Mesenchymal stem cell (in vitro differentiated cells and primary cell): ENCODE data around the gene FADS6.
A peak's percentile ranks its signal among the peaks of the same experiment; 100 is the strongest.

Experiments
- DNase-seq: peaks from one replicate; pipeline ENCODE4 v3.0.0-alpha.2; 2013
- H2AFZ ChIP-seq: one replicate; pipeline ENCODE4 v1.6.1; 2013; ENCODE audit warnings: low read depth, mild to moderate bottlenecking, control low read depth, inconsistent platforms, low read length, moderate library complexity
- H2AK5ac ChIP-seq: 2 replicates; pipeline ENCODE4 v1.6.1; 2013; ENCODE audit warnings: low read length, moderate library complexity, mild to moderate bottlenecking, inconsistent platforms; ENCODE audit not compliant: severe bottlenecking
- H2BK120ac ChIP-seq: one replicate; pipeline ENCODE4 v1.6.1; 2013; ENCODE audit warnings: low read depth, mild to moderate bottlenecking, inconsistent platforms, low read length, moderate library complexity
- H2BK12ac ChIP-seq, 2 experiments: one replicate each; pipeline ENCODE4 v1.6.1; 2013; ENCODE audit warnings: inconsistent platforms in 2 of 2, low read length in 2 of 2, mild to moderate bottlenecking in 2 of 2, moderate library complexity in 2 of 2, control low read depth in 1 of 2
- H2BK15ac ChIP-seq: one replicate; pipeline ENCODE4 v1.6.1; 2013; ENCODE audit warnings: mild to moderate bottlenecking, low read depth, inconsistent platforms; ENCODE audit not compliant: poor library complexity, severe bottlenecking
- H2BK5ac ChIP-seq: 2 replicates; pipeline ENCODE4 v1.6.1; 2013; ENCODE audit warnings: low read depth, mild to moderate bottlenecking, low read length, control low read depth, inconsistent platforms; ENCODE audit not compliant: poor library complexity, severe bottlenecking
- H3K14ac ChIP-seq, 2 experiments: one replicate each; pipeline ENCODE4 v1.6.1; 2013; ENCODE audit warnings: inconsistent platforms in 2 of 2, low read length in 2 of 2, control low read depth in 1 of 2, mild to moderate bottlenecking in 1 of 2, moderate library complexity in 1 of 2
- H3K18ac ChIP-seq, 2 experiments: one replicate each; pipeline ENCODE4 v1.6.1; 2013; ENCODE audit warnings: inconsistent platforms in 2 of 2, low read length in 2 of 2, control low read depth in 1 of 2, low read depth in 1 of 2, mild to moderate bottlenecking in 1 of 2
- H3K23ac ChIP-seq, 2 experiments: one replicate each; pipeline ENCODE4 v1.6.1; 2013; ENCODE audit warnings: inconsistent platforms in 2 of 2, low read length in 2 of 2, mild to moderate bottlenecking in 2 of 2, moderate library complexity in 2 of 2, control low read depth in 1 of 2
- H3K27ac ChIP-seq: 2 replicates; pipeline ENCODE4 v1.5.1; 2013; ENCODE audit warnings: mild to moderate bottlenecking, moderate library complexity, low read length, control low read depth, inconsistent platforms; ENCODE audit not compliant: poor library complexity, severe bottlenecking
- H3K27me3 ChIP-seq, 2 experiments: 2 replicates each; pipeline versions ENCODE4 v1.6.1 to v1.7.0; 2013; ENCODE audit warnings: low read length in 2 of 2, mild to moderate bottlenecking in 2 of 2, moderate library complexity in 2 of 2, control low read depth in 1 of 2, inconsistent platforms in 1 of 2; ENCODE audit not compliant: control insufficient read depth in 1 of 2, insufficient read depth in 1 of 2
- H3K36me3 ChIP-seq, 2 experiments: 2 replicates each; pipeline versions ENCODE4 v1.6.1 to v1.7.0; 2013; ENCODE audit warnings: low read length in 2 of 2, control low read depth in 1 of 2, inconsistent platforms in 1 of 2, low read depth in 1 of 2, mild to moderate bottlenecking in 1 of 2; ENCODE audit not compliant: insufficient read depth in 2 of 2, control insufficient read depth in 1 of 2
- H3K4ac ChIP-seq, 2 experiments: one replicate each; pipeline ENCODE4 v1.6.1; 2013; ENCODE audit warnings: inconsistent platforms in 2 of 2, low read length in 2 of 2, mild to moderate bottlenecking in 2 of 2, moderate library complexity in 2 of 2, control low read depth in 1 of 2, low read depth in 1 of 2
- H3K4me1 ChIP-seq: 2 replicates; pipeline ENCODE4 v1.6.1; 2013; ENCODE audit warnings: low read depth, low read length, control low read depth; ENCODE audit not compliant: control insufficient read depth, insufficient read depth
- H3K4me2 ChIP-seq: 2 replicates; pipeline ENCODE4 v1.6.1; 2013; ENCODE audit warnings: low read length, mild to moderate bottlenecking, inconsistent platforms; ENCODE audit not compliant: poor library complexity, severe bottlenecking
- H3K4me3 ChIP-seq, 2 experiments: 2 replicates each; pipeline versions ENCODE4 v1.5.1 to v1.7.0; 2013; ENCODE audit warnings: low read length in 2 of 2, mild to moderate bottlenecking in 2 of 2, control low read depth in 1 of 2, low read depth in 1 of 2; ENCODE audit not compliant: insufficient read depth in 1 of 2
- H3K79me1 ChIP-seq: replicated peaks from 2 replicates; pipeline ENCODE4 v1.6.1; 2013; ENCODE audit warnings: mild to moderate bottlenecking, control low read depth, low read length, inconsistent platforms; ENCODE audit not compliant: poor library complexity, severe bottlenecking
- H3K9ac ChIP-seq: 2 replicates; pipeline ENCODE4 v1.7.0; 2013; ENCODE audit warnings: mild to moderate bottlenecking, low read length, moderate library complexity
- H3K9me3 ChIP-seq: 2 replicates; pipeline ENCODE4 v1.7.0; 2013; ENCODE audit warnings: mild to moderate bottlenecking, low read length; ENCODE audit not compliant: control insufficient read depth
- H4K8ac ChIP-seq: one replicate; pipeline ENCODE4 v1.6.1; 2013; ENCODE audit warnings: inconsistent platforms, mild to moderate bottlenecking, low read length, moderate library complexity
- H4K91ac ChIP-seq: one replicate; pipeline ENCODE4 v1.6.1; 2013; ENCODE audit warnings: mild to moderate bottlenecking, low read length, inconsistent platforms
- WGBS: methylation state at CpG from one replicate; pipeline ENCODE4 v1.1.7; 2013; ENCODE audit warnings: mixed read lengths; 5-methylcytosine and 5-hydroxymethylcytosine counted together

FADS6 gene

GRCh38 chr17:74846621-74847020, 46.8 kb downstream of the FADS6 start:
- Histone ChIP-seq H3K14ac (no peak overlapping the region), H2BK15ac (no peak overlapping the region), H2BK120ac (no peak overlapping the region), H3K4me2 (no peak overlapping the region), H3K23ac (no peak overlapping the region), H3K9me3 (no peaks in the 10 kb centered on the region), H3K4me1 (peaks cover 17% of the 10 kb centered on the region), H3K27me3 (peaks cover 36 to 60% of the 10 kb centered on the region in 2 experiments), H3K27ac (no peak overlapping the region), H3K9ac (no peak overlapping the region), H2BK12ac (no peak overlapping the region), H2AFZ (no peak overlapping the region), H3K18ac (no peak overlapping the region), H3K4ac (no peak overlapping the region), H4K91ac (peak overlapping the region; percentile 28), H2AK5ac (no peak overlapping the region), H3K4me3 (no peak overlapping the region), H4K8ac (no peak overlapping the region), H2BK5ac (no peak overlapping the region), H3K79me1 (no peaks in the 10 kb centered on the region), H3K36me3 (no peaks in the 10 kb centered on the region)
- 88% methylated on average over 16 of the region's 16 CpGs for WGBS
- DNase-seq = no peak

GRCh38 chr17:74843352-74843627, 50.1 kb downstream of the FADS6 start:
- H3K4me1 ChIP-seq = peaks cover 29% of the 10 kb centered on the region
- no peaks in the 10 kb centered on the region for H3K79me1 ChIP-seq
- H2AK5ac ChIP-seq = no peak overlapping the region
- no peaks in the 10 kb centered on the region for H3K9me3 ChIP-seq
- peak overlapping the region; percentile 28 for H4K8ac ChIP-seq
- H3K36me3 ChIP-seq = peaks cover 0 to 11% of the 10 kb centered on the region in 2 experiments
- H3K14ac ChIP-seq = no peak overlapping the region
- no peak overlapping the region for H3K4me2 ChIP-seq
- H2BK120ac ChIP-seq = no peak overlapping the region
- H4K91ac ChIP-seq = no peak overlapping the region
- no peak overlapping the region for H3K23ac ChIP-seq
- no peak overlapping the region for H3K4ac ChIP-seq
- peaks cover 13 to 34% of the 10 kb centered on the region in 2 experiments for H3K27me3 ChIP-seq
- no peak overlapping the region for H3K27ac ChIP-seq
- peak overlapping the region in 1 of 2 experiments; percentile 35 for H3K4me3 ChIP-seq
- no peak overlapping the region for H2AFZ ChIP-seq
- DNase-seq = no peak
- H2BK12ac ChIP-seq = peak overlapping the region in 1 of 2 experiments; percentile 79
- H3K9ac ChIP-seq = no peak overlapping the region
- H2BK15ac ChIP-seq = no peak overlapping the region
- 62% methylated on average over 26 of the region's 26 CpGs for WGBS
- H3K18ac ChIP-seq = no peak overlapping the region
- H2BK5ac ChIP-seq = no peak overlapping the region

GRCh38 chr17:74842599-74843351, 50.7 kb downstream of the FADS6 start:
- Histone ChIP-seq H3K9me3 (no peaks in the 10 kb centered on the region), H3K4me1 (peaks cover 29% of the 10 kb centered on the region), H2BK12ac (peak overlapping the region in 1 of 2 experiments; percentile 5), H3K23ac (no peak overlapping the region), H2BK5ac (no peak overlapping the region), H4K91ac (peak overlapping the region; percentile 74), H3K14ac (no peak overlapping the region), H4K8ac (peak overlapping the region; percentile 98), H3K36me3 (peaks cover 0 to 15% of the 10 kb centered on the region in 2 experiments), H3K9ac (peak overlapping the region; percentile 43), H2AFZ (peak overlapping the region; percentile 73), H3K18ac (peak overlapping the region in 1 of 2 experiments; percentile 88), H3K4me2 (peak overlapping the region; percentile 70), H3K79me1 (no peaks in the 10 kb centered on the region), H3K27ac (no peak overlapping the region), H2BK15ac (peak overlapping the region; percentile 92), H3K27me3 (peaks cover 13 to 29% of the 10 kb centered on the region in 2 experiments), H2BK120ac (peak overlapping the region; percentile 78), H3K4me3 (peak overlapping the region; percentile 32 to 58), H3K4ac (no peak overlapping the region), H2AK5ac (no peak overlapping the region)
- WGBS = 8% methylated on average over 68 of the region's 88 CpGs
- DNase-seq = peak; percentile 66

DNA sequence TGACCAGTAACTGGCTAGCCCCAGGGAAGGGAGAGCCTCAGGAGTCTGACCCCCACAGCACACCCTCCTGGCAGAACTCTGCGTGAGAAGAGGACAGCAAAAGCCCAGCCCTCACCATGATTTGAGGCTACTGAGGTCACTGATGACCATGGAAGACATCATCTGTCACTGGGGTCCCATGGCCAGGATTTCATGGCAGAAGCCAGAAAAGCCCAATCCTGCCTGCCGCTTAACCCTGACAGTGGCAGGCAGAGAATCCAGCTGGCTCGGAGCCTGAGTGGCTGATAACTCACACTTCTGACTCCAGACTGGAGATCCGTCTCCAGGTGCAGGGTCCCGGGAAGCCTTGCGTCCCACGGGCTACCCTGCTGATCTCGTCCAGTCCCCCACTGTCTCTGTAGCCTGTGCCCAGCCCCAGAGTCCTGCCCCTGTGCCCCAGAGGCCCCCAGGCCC, 51.3 kb downstream of the FADS6 start:
- 66% methylated on average over 8 of the region's 8 CpGs for WGBS
- no peaks in the 10 kb centered on the region for H3K9me3 ChIP-seq

More for the DNA sequence above, 51.3 kb downstream of the FADS6 start:
- H3K79me1 ChIP-seq = no peaks in the 10 kb centered on the region
- H2AK5ac ChIP-seq = no peak overlapping the region
- H3K4me2 ChIP-seq = peak overlapping the region; percentile 70
- DNase-seq = peak; percentile 33
- H2BK12ac ChIP-seq = peak overlapping the region; percentile 5 to 75
- no peak overlapping the region for H3K23ac ChIP-seq
- no peak overlapping the region for H2BK15ac ChIP-seq
- peak overlapping the region in 1 of 2 experiments; percentile 88 for H3K18ac ChIP-seq
- H3K36me3 ChIP-seq = peaks cover 0 to 21% of the 10 kb centered on the region in 2 experiments
- no peak overlapping the region for H3K27ac ChIP-seq
- H3K27me3 ChIP-seq = peaks cover 10 to 23% of the 10 kb centered on the region in 2 experiments
- H3K4me1 ChIP-seq = peaks cover 29% of the 10 kb centered on the region
- H2AFZ ChIP-seq = peak overlapping the region; percentile 73
- peak overlapping the region; percentile 78 for H2BK120ac ChIP-seq
- H4K91ac ChIP-seq = peak overlapping the region; percentile 74
- peak overlapping the region; percentile 98 for H4K8ac ChIP-seq
- no peak overlapping the region for H2BK5ac ChIP-seq
- H3K4me3 ChIP-seq = peak overlapping the region in 1 of 2 experiments; percentile 58
- peak overlapping the region in 1 of 2 experiments; percentile 56 for H3K4ac ChIP-seq
- peak overlapping the region; percentile 43 for H3K9ac ChIP-seq
- no peak overlapping the region for H3K14ac ChIP-seq
